SJCRH30 (cell line): ENCODE data around the gene TBL1X. TPM values are rescaled to one million over a fixed set of nuclear protein-coding genes. Genes with fewer than 3 reads are reported as not detected.
"Not testable (repeated sequence)": the region's sequence is repeated elsewhere in the genome, so short reads cannot be mapped to it uniquely, and the experiment has no call there.

Experiments
- DNase-seq, 2 experiments: peaks; one replicate each; pipeline ENCODE4 v3.0.0-alpha.2; 2015 to 2020
- H3K27ac ChIP-seq: fragments of 250-450 bp; sonication (Bioruptor Pico); 2 replicates; pipeline ENCODE4 v1.5.1; 2020; ENCODE audit warnings: mild to moderate bottlenecking, moderate library complexity
- H3K27me3 ChIP-seq: fragments of 250-450 bp; sonication (Bioruptor Pico); 2 replicates; pipeline ENCODE4 v1.5.1; 2020; ENCODE audit warnings: mild to moderate bottlenecking, moderate library complexity
- H3K36me3 ChIP-seq: fragments of 250-450 bp; sonication (Bioruptor Pico); 2 replicates; pipeline ENCODE4 v1.5.1; 2020; ENCODE audit warnings: mild to moderate bottlenecking, moderate library complexity
- H3K4me1 ChIP-seq: fragments of 250-450 bp; sonication (Bioruptor Pico); 2 replicates; pipeline ENCODE4 v1.5.1; 2020; ENCODE audit warnings: mild to moderate bottlenecking, moderate library complexity
- H3K4me3 ChIP-seq: fragments of 250-450 bp; sonication (Bioruptor Pico); 2 replicates; pipeline ENCODE4 v1.5.1; 2020; ENCODE audit warnings: mild to moderate bottlenecking, moderate library complexity
- H3K9me3 ChIP-seq: fragments of 250-450 bp; sonication (Bioruptor Pico); replicated peaks from 2 replicates; pipeline ENCODE4 v1.5.1; 2020; ENCODE audit warnings: mild to moderate bottlenecking, moderate library complexity
- total RNA-seq: library from RNA; depleted of rRNA; stranded (reverse); fragments of >200 nt; shearing (Covaris generic); gene quantifications from 2 replicates; pipeline ENCODE4 v1.2.3, GENCODE V29; 2014

Gene TBL1X
- total RNA-seq, 1 experiment from 2014 or later: 26.3 TPM

- no peak overlapping the region for H3K4me3 ChIP-seq
- DNase-seq: no peak
- H3K27me3 ChIP-seq: no peaks in the 10 kb centered on the region
- H3K36me3 ChIP-seq: no peaks in the 10 kb centered on the region
- H3K9me3 ChIP-seq: no peaks in the 10 kb centered on the region
- H3K4me1 ChIP-seq: peaks cover 6% of the 10 kb centered on the region; the same call in 1 of the 2 replicates
- no peak overlapping the region for H3K27ac ChIP-seq
Measured at GRCh38 chrX:9765072-9765736, 300.3 kb downstream of the TBL1X start.

- no peak for DNase-seq
- no peaks in the 10 kb centered on the region for H3K27me3 ChIP-seq
- no peaks in the 10 kb centered on the region for H3K9me3 ChIP-seq
- peaks cover 6% of the 10 kb centered on the region; the same call in 1 of the 2 replicates for H3K4me1 ChIP-seq
- H3K36me3 ChIP-seq: no peaks in the 10 kb centered on the region
- no peak within 1 kb of the TSS for H3K4me3 ChIP-seq
- H3K27ac ChIP-seq: no peak within 1 kb of the TSS
Measured at GRCh38 chrX:9765737-9766097, 300.9 kb downstream of the TBL1X start, which contains the start of gene GPR143. GPR143 (minus strand) TSS chrX:9765847; CDS start chrX:9765817, 30 bp downstream.

GRCh38 chrX:9767375-9767774, 302.5 kb downstream of the TBL1X start:
- H3K27me3 ChIP-seq: no peaks in the 10 kb centered on the region
- no peaks in the 10 kb centered on the region for H3K9me3 ChIP-seq
- H3K27ac ChIP-seq: no peak overlapping the region
- no peaks in the 10 kb centered on the region for H3K36me3 ChIP-seq
- H3K4me1 ChIP-seq: peaks cover 6% of the 10 kb centered on the region; the same call in 1 of the 2 replicates
- H3K4me3 ChIP-seq: no peak overlapping the region
- peak; percentile 44 to 50 for DNase-seq

GRCh38 chrX:9768321-9768839, 303.5 kb downstream of the TBL1X start:
- H3K27me3 ChIP-seq, H3K36me3 ChIP-seq, H3K4me3 ChIP-seq, DNase-seq, H3K4me1 ChIP-seq, H3K9me3 ChIP-seq, H3K27ac ChIP-seq: not testable (repeated sequence)

GRCh38 chrX:9770319-9770718, 305.5 kb downstream of the TBL1X start:
- Histone ChIP-seq H3K36me3 (no peaks in the 10 kb centered on the region), H3K9me3 (no peaks in the 10 kb centered on the region)
- DNase-seq: peak in 1 of 2 experiments; percentile 33

GRCh38 chrX:9772943-9773342, 308.1 kb downstream of the TBL1X start:
- Histone ChIP-seq H3K9me3 (no peaks in the 10 kb centered on the region), H3K27me3 (no peaks in the 10 kb centered on the region), H3K27ac (no peak overlapping the region), H3K4me3 (no peak overlapping the region), H3K36me3 (no peaks in the 10 kb centered on the region), H3K4me1 (no peaks in the 10 kb centered on the region)
- DNase-seq: no peak

More at GRCh38 chrX:9770319-9770718, 305.5 kb downstream of the TBL1X start:
- no peak overlapping the region for H3K4me3 ChIP-seq
- no peaks in the 10 kb centered on the region for H3K27me3 ChIP-seq
- peaks cover 6% of the 10 kb centered on the region; the same call in 1 of the 2 replicates for H3K4me1 ChIP-seq
- H3K27ac ChIP-seq: no peak overlapping the region

- H3K4me3 ChIP-seq: no peak overlapping the region
- H3K27ac ChIP-seq: no peak overlapping the region
- DNase-seq: no peak
Measured at GRCh38 chrX:9775930-9776329, 311.1 kb downstream of the TBL1X start.

GRCh38 chrX:9781941-9782340, 317.1 kb downstream of the TBL1X start:
- H3K9me3 ChIP-seq: no peaks in the 10 kb centered on the region
- no peak overlapping the region for H3K27ac ChIP-seq
- no peaks in the 10 kb centered on the region for H3K36me3 ChIP-seq
- no peaks in the 10 kb centered on the region for H3K27me3 ChIP-seq
- no peaks in the 10 kb centered on the region for H3K4me1 ChIP-seq
- DNase-seq: no peak
- H3K4me3 ChIP-seq: no peak overlapping the region

More at GRCh38 chrX:9775930-9776329, 311.1 kb downstream of the TBL1X start:
- no peaks in the 10 kb centered on the region for H3K27me3 ChIP-seq
- no peaks in the 10 kb centered on the region for H3K36me3 ChIP-seq
- H3K9me3 ChIP-seq: no peaks in the 10 kb centered on the region
- no peaks in the 10 kb centered on the region for H3K4me1 ChIP-seq

GRCh38 chrX:9784332-9784731, 319.5 kb downstream of the TBL1X start:
- Histone ChIP-seq H3K27me3 (no peaks in the 10 kb centered on the region), H3K4me3 (no peak overlapping the region), H3K9me3 (no peaks in the 10 kb centered on the region), H3K36me3 (no peaks in the 10 kb centered on the region), H3K27ac (no peak overlapping the region), H3K4me1 (no peaks in the 10 kb centered on the region)
- DNase-seq: no peak

- no peaks in the 10 kb centered on the region for H3K36me3 ChIP-seq
- H3K27me3 ChIP-seq: no peaks in the 10 kb centered on the region
- no peaks in the 10 kb centered on the region for H3K4me1 ChIP-seq
- H3K27ac ChIP-seq: no peak overlapping the region
- H3K4me3 ChIP-seq: no peak overlapping the region
- no peak for DNase-seq
- H3K9me3 ChIP-seq: no peaks in the 10 kb centered on the region
Measured at GRCh38 chrX:9785254-9785943, 320.5 kb downstream of the TBL1X start.

GRCh38 chrX:9785944-9786797, 321.3 kb downstream of the TBL1X start, which contains the start of gene SHROOM2:
SHROOM2 (plus strand) TSS chrX:9786429; CDS start chrX:9786546, 117 bp downstream.
- H3K9me3 ChIP-seq: no peaks in the 10 kb centered on the region
- no peak within 1 kb of the TSS for H3K27ac ChIP-seq
- peak within 1 kb of the TSS; percentile 37 for H3K4me3 ChIP-seq
- H3K4me1 ChIP-seq: no peaks in the 10 kb centered on the region
- no peaks in the 10 kb centered on the region for H3K36me3 ChIP-seq
- DNase-seq: no peak
- H3K27me3 ChIP-seq: no peaks in the 10 kb centered on the region

GRCh38 chrX:9786798-9787635, 322.2 kb downstream of the TBL1X start:
- H3K36me3 ChIP-seq: no peaks in the 10 kb centered on the region
- no peaks in the 10 kb centered on the region for H3K4me1 ChIP-seq
- H3K9me3 ChIP-seq: no peaks in the 10 kb centered on the region
- H3K27me3 ChIP-seq: no peaks in the 10 kb centered on the region
- no peak overlapping the region for H3K27ac ChIP-seq
- no peak for DNase-seq
- peak overlapping the region; percentile 37 for H3K4me3 ChIP-seq

- Histone ChIP-seq H3K36me3 (no peaks in the 10 kb centered on the region), H3K27ac (no peak overlapping the region), H3K4me3 (no peak overlapping the region), H3K4me1 (no peaks in the 10 kb centered on the region), H3K27me3 (no peaks in the 10 kb centered on the region), H3K9me3 (no peaks in the 10 kb centered on the region)
- DNase-seq: no peak
Measured at GRCh38 chrX:9788911-9789310, 324.1 kb downstream of the TBL1X start.

GRCh38 chrX:9789555-9789954, 324.7 kb downstream of the TBL1X start:
- H3K27me3 ChIP-seq: no peaks in the 10 kb centered on the region
- H3K4me1 ChIP-seq: no peaks in the 10 kb centered on the region
- no peak overlapping the region for H3K27ac ChIP-seq
- H3K9me3 ChIP-seq: no peaks in the 10 kb centered on the region
- no peaks in the 10 kb centered on the region for H3K36me3 ChIP-seq
- no peak for DNase-seq
- H3K4me3 ChIP-seq: no peak overlapping the region
